Left ventricle myocardium superior (tissue), 1 donor: Measurements from ENCODE around the gene CDC20. TPM values are rescaled to one million over a fixed set of nuclear protein-coding genes. Genes with fewer than 3 reads are reported as not detected.

Experiments used
- ATAC-seq: fragments of 200-7000 bp; cut with Tn5 transposase; one replicate; pipeline ENCODE4 v1.9.1; 2020; ENCODE audit warnings: mild to moderate bottlenecking, moderate library complexity
- DNase-seq: peaks from one replicate; pipeline ENCODE4 v3.0.0-alpha.2; 2020
- intact Hi-C: fragments of 100-400 bp; cut with micrococcal nuclease; formaldehyde crosslinking; loops from one replicate; pipeline ENCODE4 v1.11.0; 2022
- total RNA-seq: library from RNA; stranded (reverse); fragmentation: NEBNext Ultra II Directional; extraction: Animal tissue kit (Norgen Biotek cat#: 25700); gene quantifications from one replicate; pipeline ENCODE4 v1.2.1, GENCODE V29; 2021
- donor health status: DM: no; HTN: yes; CAD: no; lungs with severe emphysema.

CDC20 gene
- total RNA-seq, 1 donor from 2014 or later = 1.3 TPM

DNA sequence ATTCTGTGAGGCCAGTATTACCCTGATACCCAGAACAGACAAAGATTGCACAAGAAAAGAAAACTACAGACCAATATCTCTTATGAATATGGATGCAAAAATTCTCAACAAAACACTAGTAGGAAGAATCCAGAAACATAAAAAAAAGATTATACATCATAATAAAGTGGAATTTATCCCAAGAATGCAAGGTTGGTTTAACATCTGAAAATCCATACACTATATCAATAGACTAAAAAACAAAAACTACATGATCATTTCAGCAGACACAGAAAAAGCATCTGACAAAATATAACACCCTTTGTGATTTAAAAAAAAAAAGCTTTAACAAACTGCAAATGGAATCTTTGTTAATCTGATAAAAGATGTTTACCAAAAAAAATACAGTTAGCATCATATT is 33.4 kb upstream of the CDC20 start:
- intact Hi-C loops = no loop called here
- ATAC-seq = no peak

DNA sequence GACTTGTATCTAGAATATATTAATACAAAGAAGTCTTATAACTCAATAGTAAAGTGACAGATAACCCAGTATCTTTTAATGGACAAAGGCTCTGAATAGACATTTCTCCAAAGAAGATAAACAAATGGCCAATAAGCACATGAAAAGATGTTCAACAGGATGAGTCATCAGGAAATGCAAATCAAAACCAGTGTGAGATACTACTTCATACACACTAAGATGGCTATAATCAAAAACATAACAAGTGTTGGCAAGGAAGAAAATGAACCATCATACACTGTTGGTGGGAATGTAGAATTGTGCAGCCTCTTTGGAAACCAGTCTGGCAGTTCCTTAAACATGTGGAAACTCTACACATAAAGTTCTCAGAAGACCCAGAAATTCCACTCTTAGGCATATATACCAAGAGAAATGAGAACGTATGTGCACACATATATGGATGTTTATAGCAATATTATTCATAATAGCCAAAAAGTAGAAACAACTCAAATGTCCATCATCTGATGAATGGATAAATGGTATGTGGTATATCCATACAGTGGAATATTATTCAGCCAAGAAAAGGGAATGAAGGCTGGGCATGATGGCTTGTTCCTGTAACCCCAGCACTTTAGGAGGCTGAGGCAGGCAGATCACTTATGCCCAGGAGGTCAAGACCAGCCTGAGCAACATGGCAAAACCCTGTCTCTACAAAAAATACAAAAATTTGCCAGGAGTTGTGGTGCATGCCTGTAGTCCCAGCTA is 31.1 kb upstream of the CDC20 start:
- DNase-seq (no peak), ATAC-seq (no peak)
- intact Hi-C loops = no loop called here

More for the DNA sequence above, 33.4 kb upstream of the CDC20 start:
- no peak for DNase-seq

DNA sequence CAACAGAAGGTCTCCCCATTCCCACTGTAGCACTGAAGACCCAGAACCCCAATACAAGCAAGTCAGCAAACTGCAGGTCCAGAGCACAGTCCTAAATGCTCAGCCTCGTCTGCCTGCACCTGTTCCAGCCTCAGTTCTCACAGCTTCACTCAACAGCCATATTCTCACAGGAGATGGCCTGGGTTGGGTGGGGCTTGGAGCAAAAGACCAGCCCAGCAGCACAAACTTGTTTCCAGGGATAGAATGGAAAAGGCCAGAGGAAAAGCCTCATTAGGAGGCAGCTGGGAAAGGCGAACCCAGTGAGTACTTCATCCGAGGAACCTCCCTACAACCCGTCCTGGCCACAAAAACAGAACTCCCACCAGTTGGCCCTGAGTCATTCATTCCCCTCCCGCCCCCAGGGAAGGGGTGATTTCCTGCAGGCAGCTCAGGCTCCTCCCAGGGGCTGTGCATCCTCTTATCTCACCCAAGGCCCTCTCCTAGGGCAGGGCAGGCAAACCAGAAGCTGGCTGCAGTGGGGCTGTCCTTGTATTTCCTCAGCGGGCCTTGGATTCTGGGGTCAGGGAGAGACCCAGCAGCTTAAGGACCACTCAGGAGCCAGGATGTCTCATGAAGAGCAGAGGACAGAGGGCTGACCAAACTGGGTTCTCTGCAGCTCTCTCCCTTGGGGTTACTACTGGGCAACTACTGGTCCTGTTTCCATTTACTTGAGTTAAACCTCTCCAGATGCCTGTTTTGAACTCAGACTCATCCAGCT is 28.6 kb upstream of the CDC20 start:
- DNase-seq = peak; percentile 64
- ATAC-seq = peak; percentile 86
- intact Hi-C loops = no loop called here

DNA sequence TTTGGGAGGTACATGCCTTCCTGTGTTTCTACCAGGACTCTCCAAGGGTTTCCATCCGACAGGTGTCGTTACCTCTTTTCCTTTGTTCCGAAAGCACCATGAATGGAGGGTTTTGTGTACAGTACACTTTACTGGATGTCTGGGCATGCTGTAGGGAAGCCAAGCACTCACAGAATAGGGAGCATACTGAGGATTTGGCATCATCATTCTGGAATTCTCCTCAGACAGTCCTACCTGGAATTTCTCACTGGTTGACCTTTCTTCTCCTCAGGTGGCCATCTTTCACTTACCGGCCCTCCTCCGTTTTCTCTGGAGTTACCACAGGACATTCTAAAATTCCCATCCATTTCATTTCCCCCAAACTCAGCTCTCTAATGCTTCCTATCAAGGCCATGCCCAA is 27.1 kb upstream of the CDC20 start:
- no peak for DNase-seq
- intact Hi-C loops = no loop called here
- ATAC-seq = no peak

DNA sequence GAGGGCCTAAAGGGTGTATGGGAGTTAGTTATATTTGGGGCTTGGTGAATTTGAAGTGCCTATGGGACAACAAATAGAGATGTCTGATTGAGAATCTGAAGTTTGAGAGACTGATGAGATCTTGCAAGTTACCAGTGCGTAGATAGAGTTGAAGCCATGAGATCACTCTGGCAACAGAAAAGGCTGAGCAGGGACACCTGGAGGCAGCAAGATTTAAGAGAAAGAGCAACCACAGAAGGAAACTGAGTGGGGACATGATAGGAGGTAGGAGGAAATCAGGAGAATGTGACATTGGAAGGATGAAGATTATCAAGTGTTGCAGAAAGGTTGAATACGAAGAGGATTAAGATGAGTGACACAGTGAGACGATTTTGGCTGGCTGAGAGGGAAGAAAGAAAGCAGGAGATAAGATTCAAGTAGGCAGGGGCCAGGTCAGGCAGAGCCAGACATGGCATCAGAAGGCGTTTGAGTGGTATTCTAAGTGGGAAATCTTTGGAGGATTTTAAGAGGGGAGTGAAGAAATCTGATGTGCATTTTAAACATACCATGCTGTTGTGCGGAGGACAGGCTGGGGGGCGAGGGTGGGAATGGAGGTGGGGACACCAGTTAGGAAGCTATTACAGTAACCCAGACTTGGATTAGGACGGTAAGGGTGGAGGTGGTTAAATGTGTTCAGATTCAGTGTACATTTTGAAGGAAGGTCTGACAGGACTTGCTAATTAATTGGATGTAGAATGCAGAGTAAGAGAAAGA is 24.2 kb upstream of the CDC20 start:
- intact Hi-C loops = no loop called here
- no peak for DNase-seq
- no peak for ATAC-seq

DNA sequence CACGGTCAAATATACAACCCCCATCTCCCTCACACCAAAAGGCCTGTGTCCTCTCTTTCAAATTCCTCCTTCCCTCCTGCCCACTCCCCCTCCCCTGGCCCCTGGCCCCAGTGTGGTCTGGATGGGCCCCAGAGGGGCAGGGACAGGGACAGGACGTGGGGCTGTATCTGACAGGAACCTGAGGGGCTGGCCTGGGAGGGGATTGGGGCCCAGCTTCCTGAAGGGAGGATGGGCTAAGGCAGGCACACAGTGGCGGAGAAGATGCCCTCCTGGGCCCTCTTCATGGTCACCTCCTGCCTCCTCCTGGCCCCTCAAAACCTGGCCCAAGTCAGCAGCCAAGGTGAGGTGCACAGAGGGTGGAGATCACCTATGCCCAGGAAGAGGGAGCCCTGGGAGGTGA is 21.2 kb upstream of the CDC20 start, which contains the start of gene MPL:
Gene MPL, plus strand, starts transcription at position 231 of the 400 bp plus-strand sequence. Its CDS starts 31 bp downstream, at position 262.
- intact Hi-C loops = no loop called here
- no peak for ATAC-seq
- no peak for DNase-seq

DNA sequence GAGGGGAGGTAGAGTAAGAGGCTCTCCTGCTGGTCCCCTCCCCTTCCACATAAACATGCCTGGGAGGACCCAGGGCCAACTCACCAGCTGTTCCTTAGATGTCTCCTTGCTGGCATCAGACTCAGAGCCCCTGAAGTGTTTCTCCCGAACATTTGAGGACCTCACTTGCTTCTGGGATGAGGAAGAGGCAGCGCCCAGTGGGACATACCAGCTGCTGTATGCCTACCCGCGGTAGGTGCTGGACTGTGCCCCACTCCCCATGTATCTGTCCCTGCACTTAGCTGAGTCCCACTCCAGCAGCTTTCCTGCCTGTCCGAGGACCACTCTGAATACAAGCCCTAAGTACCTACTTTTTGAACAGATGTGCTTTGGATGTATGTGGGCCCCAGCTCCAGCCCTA is 20.8 kb upstream of the CDC20 start:
- no peak for ATAC-seq
- no peak for DNase-seq
- intact Hi-C loops = no loop called here

DNA sequence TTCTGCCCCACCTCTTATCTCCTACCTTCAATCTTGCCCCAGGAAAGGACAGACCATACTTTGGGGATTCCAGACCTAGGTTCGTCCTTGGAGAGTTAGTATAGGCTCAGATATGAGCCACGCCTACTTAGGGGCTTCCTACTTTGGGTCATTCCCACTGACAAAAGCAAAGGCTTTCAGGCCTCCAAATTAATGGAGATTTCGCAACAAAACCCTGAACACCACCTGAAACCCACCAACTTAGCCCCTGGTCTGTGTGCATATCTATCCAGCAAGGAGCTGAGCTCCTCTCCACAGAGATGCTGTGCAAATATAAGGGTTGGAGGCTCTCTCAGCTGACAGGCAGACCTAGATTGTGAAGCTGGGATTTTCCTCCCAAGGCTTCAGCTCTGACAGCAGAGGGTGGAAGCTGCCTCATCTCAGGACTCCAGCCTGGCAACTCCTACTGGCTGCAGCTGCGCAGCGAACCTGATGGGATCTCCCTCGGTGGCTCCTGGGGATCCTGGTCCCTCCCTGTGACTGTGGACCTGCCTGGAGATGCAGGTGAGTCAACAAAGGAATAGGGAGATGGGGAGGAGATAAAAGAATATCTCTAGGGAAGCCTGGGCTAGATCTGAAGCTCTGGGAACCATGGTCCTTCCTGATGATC is 19.1 kb upstream of the CDC20 start:
- ATAC-seq = no peak
- no peak for DNase-seq
- intact Hi-C loops = no loop called here

DNA sequence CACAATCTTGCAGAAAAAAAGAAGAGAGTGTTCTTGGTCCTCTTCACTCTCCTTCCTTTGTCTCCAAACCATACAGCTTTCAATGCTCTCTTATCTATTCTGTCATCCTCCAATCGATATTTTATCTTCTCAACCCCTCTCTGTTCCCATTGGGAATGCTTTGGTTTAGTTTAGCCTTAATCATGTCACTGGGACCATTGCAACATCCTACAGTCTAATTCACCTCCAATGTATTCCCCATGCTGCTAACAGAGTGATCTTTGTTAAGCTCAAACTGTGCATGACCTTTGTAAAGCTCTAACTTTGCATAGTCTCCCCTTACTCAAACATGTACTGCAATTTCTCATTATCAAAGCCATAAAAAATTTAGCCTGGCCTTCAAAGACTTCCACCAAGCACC is 18.2 kb upstream of the CDC20 start:
- no peak for ATAC-seq
- intact Hi-C loops = no loop called here
- no peak for DNase-seq

DNA sequence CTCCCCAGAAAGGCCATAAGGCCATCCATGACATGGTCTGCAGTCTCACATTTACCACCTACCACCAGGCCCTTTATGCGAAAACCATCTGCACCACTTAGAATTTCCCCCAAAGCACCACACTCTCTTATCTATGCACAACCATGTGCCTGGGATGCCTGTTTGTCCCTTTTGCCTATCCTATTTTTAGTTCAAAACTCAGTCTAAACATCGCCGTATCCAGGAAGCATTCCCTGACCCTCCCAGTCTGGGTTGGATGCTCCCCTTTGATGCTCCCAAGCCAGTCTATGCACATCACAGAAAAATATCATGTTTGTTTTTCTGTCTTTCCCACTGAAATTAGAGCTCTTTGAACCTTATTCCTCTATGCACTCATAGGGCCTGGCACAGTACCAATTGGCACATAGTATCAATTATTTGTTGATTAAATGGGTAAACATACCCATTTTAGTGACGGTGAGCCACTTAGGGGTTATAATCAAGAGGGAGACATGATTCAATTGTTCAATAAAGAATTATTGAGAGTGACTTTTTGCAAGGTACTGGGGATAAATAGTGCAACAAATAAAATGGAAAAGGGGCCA is 14.4 kb upstream of the CDC20 start:
- DNase-seq = no peak
- peak; percentile 68 for ATAC-seq
- intact Hi-C loops = no loop called here

DNA sequence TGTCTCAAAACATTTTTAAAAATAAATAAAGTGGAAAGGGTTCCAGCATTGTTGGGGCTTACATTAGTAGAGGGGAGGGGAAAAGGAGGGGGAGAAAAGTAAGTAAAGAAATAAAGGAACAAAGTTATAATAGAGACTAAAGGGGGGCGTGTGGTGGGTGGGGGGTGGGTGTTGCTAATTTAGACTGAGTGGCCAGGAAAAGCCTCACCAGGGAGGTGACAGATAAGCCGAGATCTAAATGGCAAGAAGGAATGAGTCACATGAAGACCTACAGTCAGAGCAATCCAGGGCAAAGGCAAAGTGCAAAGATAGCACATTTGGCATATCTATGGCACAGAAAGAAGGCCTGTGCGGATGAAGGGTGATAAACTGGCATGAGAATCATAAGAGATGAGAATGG is 13.7 kb upstream of the CDC20 start:
- peak; percentile 39 for ATAC-seq
- intact Hi-C loops = no loop called here
- no peak for DNase-seq

DNA sequence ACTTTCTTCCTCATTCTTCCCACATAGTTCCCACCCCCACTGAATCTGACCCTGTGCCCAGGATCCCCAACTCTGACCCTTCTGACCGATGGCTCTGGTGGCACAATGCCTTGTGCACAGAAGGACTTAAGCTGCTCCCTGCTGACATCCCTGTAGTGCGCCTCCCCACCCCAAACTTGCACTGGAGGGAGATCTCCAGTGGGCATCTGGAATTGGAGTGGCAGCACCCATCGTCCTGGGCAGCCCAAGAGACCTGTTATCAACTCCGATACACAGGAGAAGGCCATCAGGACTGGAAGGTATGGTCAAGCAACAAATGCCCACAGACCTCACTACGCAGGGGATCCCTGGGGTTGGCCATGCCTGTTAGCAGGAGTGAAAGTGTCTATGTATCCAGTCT is 12.1 kb upstream of the CDC20 start:
- ATAC-seq (no peak), DNase-seq (no peak)
- intact Hi-C loops = no loop called here

DNA sequence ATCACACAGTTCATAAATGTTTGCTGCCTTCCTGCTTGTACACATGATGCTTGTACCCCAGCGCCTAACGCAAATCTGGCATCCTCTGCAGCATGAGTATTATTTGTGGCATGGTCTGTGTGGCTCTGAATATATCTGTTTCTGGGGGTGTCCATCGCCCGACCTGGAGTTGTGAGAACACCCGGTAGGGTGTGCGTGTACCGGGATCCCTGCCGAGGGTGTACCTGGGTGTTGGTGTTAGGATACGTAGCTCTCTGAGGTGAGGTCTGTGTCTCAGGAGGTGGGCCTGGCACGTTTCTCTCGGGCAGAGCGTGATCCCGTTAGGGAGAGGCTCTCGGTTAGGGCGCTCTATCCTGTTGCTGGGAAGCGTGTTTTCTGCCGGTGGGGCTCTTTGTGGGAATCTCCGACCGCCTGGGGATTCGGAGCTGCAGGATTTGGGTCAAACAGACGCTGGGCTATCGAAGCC is 10.4 kb upstream of the CDC20 start:
- intact Hi-C loops = no loop called here
- DNase-seq = no peak
- ATAC-seq = peak; percentile 2

DNA sequence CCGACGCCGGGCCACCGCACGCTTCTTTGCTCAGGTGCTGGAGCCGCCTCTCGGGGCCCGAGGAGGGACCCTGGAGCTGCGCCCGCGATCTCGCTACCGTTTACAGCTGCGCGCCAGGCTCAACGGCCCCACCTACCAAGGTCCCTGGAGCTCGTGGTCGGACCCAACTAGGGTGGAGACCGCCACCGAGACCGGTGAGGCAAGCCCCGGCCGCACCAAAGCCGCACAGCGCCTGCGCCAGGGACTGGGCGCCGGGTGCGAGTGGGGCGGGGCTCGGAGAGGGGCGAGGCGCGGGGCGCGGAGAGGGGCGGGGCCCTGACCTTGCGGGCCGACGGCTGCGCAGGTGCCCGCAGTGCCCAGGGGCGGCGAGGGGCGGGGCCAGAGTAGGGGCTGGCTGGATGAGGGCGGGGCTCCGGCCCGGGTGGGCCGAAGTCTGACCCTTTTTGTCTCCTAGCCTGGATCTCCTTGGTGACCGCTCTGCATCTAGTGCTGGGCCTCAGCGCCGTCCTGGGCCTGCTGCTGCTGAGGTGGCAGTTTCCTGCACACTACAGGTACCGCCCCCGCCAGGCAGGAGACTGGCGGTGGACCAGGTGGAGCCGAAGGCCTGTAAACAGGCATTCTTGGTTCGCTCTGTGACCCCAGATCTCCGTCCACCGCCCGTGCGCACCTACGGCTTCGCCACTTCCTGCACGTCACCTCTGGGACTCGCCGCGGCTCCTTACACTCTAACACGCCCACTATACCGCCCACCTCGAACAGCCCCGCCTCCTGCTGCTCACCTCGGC is 9.8 kb upstream of the CDC20 start:
- intact Hi-C loops = no loop called here
- DNase-seq = peak; percentile 93
- peak; percentile 89 for ATAC-seq

DNA sequence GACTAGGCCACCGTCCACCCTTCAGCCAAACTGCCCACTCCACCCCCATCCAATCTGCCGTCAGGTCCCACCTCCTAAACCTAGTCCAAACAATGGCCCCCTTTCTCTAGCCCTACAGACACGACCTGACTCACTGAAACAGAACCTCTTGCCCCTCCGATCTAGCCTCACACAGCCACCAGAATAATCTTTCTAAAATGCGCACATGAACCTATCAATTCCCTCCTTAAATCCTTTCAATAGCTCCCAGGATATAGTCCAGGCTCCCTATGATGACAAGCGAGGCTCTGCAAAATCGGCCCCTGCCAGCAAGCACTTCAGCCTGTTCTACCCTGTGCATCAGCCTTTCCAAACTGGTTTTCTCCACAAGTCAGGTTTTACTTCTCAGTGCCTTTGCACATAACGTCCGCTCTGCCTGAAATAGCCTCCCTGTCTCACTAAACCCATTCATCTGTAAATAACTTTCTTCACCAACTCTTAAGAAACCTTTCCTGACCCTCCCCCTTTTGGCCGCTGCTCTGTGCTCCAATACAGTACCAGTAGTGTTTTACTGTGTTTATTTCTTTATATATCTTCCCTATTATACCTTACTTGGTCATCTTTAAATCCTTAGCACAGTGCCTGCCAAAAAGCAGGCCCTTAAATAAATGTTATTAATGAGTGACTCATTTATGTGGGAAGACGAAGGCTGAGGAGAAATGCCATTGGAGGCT is 9.0 kb upstream of the CDC20 start:
- intact Hi-C loops = no loop called here
- ATAC-seq (peak; percentile 46), DNase-seq (peak; percentile 68)

DNA sequence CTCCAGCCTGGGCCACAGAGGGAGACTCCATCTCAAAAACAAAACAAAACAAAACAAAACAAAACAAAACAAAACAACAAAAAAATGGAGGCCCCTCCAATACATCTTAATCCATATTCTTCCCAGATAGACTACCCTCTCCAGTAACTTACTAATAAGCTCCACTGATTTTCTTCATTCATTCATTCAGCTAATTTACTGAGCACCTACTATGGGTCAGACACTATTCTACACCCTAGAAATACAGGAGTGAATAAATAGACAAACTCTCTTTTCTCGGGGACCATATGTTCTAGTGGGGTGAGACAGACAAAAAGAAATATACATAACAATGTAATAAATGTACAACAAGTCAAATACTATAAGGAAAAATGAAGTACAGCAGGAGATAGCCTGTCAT is 7.8 kb upstream of the CDC20 start:
- DNase-seq (no peak), ATAC-seq (no peak)
- intact Hi-C loops = no loop called here

DNA sequence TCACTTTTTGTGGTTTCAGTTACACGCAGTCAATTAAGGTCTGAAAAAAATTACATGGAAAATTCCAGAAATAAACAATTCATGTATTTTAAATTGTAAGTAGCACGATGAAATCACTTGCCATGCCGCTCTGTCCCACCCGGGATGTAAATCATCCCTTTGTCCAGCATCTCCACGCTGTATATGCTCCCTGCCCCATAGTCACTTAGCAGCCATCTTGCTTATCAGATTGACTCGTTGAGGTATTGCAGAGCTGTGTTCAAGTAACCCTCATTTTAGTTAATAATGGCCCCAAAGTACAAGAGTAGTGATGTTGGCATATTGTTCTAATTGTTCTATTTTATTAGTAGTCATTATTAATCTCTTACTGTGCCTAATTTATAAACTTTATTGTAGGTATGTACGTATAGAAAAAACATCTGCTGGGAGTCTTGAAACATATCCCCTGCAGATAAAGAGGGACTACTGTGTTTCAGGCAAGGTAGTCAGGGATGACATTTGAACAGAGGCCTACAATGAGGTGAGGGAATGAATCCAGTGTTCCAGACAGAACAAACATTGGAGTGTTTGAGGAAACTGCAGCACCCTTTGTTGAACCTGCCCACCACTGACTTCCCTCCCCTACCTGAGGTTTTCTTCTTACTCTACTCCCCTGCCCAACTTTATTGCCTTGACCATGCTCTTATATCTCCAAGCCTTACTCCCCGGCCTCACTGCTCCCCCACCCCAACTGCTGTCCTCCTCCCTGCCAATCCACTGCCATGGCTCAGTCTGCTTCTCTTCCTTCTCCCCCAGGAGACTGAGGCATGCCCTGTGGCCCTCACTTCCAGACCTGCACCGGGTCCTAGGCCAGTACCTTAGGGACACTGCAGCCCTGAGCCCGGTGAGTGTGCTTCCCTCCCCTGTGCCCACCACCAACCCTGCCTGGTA is 7.1 kb upstream of the CDC20 start:
- intact Hi-C loops = no loop called here
- no peak for DNase-seq
- no peak for ATAC-seq
